ENCODE measurements around the gene PPM1L.

Gene PPM1L

GRCh38 chr3:160857476-160858119, 101.6 kb downstream of the PPM1L start:
- DNase-seq, result no peak

GRCh38 chr3:160860346-160860745, 104.3 kb downstream of the PPM1L start:
- no peak for DNase-seq

GRCh38 chr3:160869825-160870224, 113.8 kb downstream of the PPM1L start:
- DNase-seq, result no peak

GRCh38 chr3:160870327-160870726, 114.3 kb downstream of the PPM1L start:
- DNase-seq, result no peak

- DNase-seq, result no peak
These were observed 118.7 kb downstream of the PPM1L start for GRCh38 chr3:160874736-160875135.

GRCh38 chr3:160876643-160877042, 120.6 kb downstream of the PPM1L start:
- DNase-seq, result no peak

GRCh38 chr3:160879859-160880258, 123.8 kb downstream of the PPM1L start:
- no peak for DNase-seq

GRCh38 chr3:160883373-160883772, 127.3 kb downstream of the PPM1L start:
- no peak for DNase-seq

GRCh38 chr3:160885791-160886286, 129.8 kb downstream of the PPM1L start:
- no peak for DNase-seq

GRCh38 chr3:160886421-160886820, 130.4 kb downstream of the PPM1L start:
- DNase-seq, result no peak

- no peak for DNase-seq
These were observed 137.2 kb downstream of the PPM1L start for GRCh38 chr3:160893207-160893606.

- no peak for DNase-seq
These were observed 148.7 kb downstream of the PPM1L start for GRCh38 chr3:160904691-160905090.

- DNase-seq, result no peak
These were observed 150.6 kb downstream of the PPM1L start for GRCh38 chr3:160906646-160907045.

GRCh38 chr3:160909917-160910316, 153.9 kb downstream of the PPM1L start:
- no peak for DNase-seq

- DNase-seq, result no peak
These were observed 155.4 kb downstream of the PPM1L start for GRCh38 chr3:160911411-160911810.

GRCh38 chr3:160916472-160916871, 160.4 kb downstream of the PPM1L start:
- DNase-seq, result no peak

GRCh38 chr3:160919942-160920341, 163.9 kb downstream of the PPM1L start:
- DNase-seq, result no peak

- DNase-seq, result peak; percentile 2
These were observed 165.1 kb downstream of the PPM1L start for GRCh38 chr3:160921020-160921635.

GRCh38 chr3:160924776-160925175, 168.7 kb downstream of the PPM1L start:
- DNase-seq, result no peak

GRCh38 chr3:160927620-160928019, 171.6 kb downstream of the PPM1L start:
- DNase-seq, result no peak

- no peak for DNase-seq
These were observed 172.2 kb downstream of the PPM1L start for GRCh38 chr3:160928183-160928726.

- no peak for DNase-seq
These were observed 173.6 kb downstream of the PPM1L start for GRCh38 chr3:160929595-160929994.

GRCh38 chr3:160931474-160931873, 175.4 kb downstream of the PPM1L start:
- no peak for DNase-seq

- no peak for DNase-seq
These were observed 179.5 kb downstream of the PPM1L start for GRCh38 chr3:160935413-160936095.
